ENCODE data around the gene TRAPPC12. TPM values are rescaled to one million over a fixed set of nuclear protein-coding genes. Genes with fewer than 3 reads are reported as not detected.

Gene TRAPPC12
- total RNA-seq, 1 donor from 2014 or later, result 98.7 TPM

GRCh38 chr2:3340144-3340543 is 39.4 kb upstream of the TRAPPC12 start:
- Mint-ChIP-seq H3K9me3 (no peaks in the 10 kb centered on the region), H3K36me3 (peaks cover 3% of the 10 kb centered on the region), H3K27ac (no peak overlapping the region), H3K27me3 (no peaks in the 10 kb centered on the region), H3K4me3 (no peak overlapping the region), H3K4me1 (ENCODE audit: unreplicated experiment) (no peaks in the 10 kb centered on the region)
- no peak for DNase-seq (ENCODE audit: extremely low spot score, unreplicated experiment)
- TF ChIP-seq CTCF (conservative IDR thresholded peaks at IDR 0.05), result no peak

- H3K27me3 Mint-ChIP-seq, result no peaks in the 10 kb centered on the region
- no peak overlapping the region for H3K4me3 Mint-ChIP-seq
- no peak for DNase-seq (ENCODE audit: extremely low spot score, unreplicated experiment)
- H3K9me3 Mint-ChIP-seq, result no peaks in the 10 kb centered on the region
- peaks cover 5% of the 10 kb centered on the region for H3K36me3 Mint-ChIP-seq
- no peak overlapping the region for H3K27ac Mint-ChIP-seq
- no peak for TF ChIP-seq CTCF (conservative IDR thresholded peaks at IDR 0.05)
- no peaks in the 10 kb centered on the region for H3K4me1 Mint-ChIP-seq (ENCODE audit: unreplicated experiment)
Measured at GRCh38 chr2:3341336-3341735, 38.2 kb upstream of the TRAPPC12 start.

- no peaks in the 10 kb centered on the region for H3K4me1 Mint-ChIP-seq (ENCODE audit: unreplicated experiment)
- no peaks in the 10 kb centered on the region for H3K27me3 Mint-ChIP-seq
- H3K9me3 Mint-ChIP-seq, result no peaks in the 10 kb centered on the region
- DNase-seq (ENCODE audit: extremely low spot score, unreplicated experiment), result no peak
- H3K4me3 Mint-ChIP-seq, result no peak overlapping the region
- peaks cover 15% of the 10 kb centered on the region for H3K36me3 Mint-ChIP-seq
- no peak overlapping the region for H3K27ac Mint-ChIP-seq
- no peak for TF ChIP-seq CTCF (conservative IDR thresholded peaks at IDR 0.05)
Measured at GRCh38 chr2:3342324-3342723, 37.2 kb upstream of the TRAPPC12 start.

GRCh38 chr2:3343012-3343411 is 36.5 kb upstream of the TRAPPC12 start:
- DNase-seq (ENCODE audit: extremely low spot score, unreplicated experiment), result no peak
- Mint-ChIP-seq H3K36me3 (peaks cover 16% of the 10 kb centered on the region), H3K4me3 (no peak overlapping the region), H3K27me3 (no peaks in the 10 kb centered on the region), H3K27ac (no peak overlapping the region), H3K4me1 (ENCODE audit: unreplicated experiment) (no peaks in the 10 kb centered on the region), H3K9me3 (no peaks in the 10 kb centered on the region)
- TF ChIP-seq CTCF (conservative IDR thresholded peaks at IDR 0.05), result no peak

GRCh38 chr2:3344897-3345296 is 34.6 kb upstream of the TRAPPC12 start:
- H3K4me1 Mint-ChIP-seq (ENCODE audit: unreplicated experiment), result no peaks in the 10 kb centered on the region
- no peak overlapping the region for H3K27ac Mint-ChIP-seq
- TF ChIP-seq CTCF (conservative IDR thresholded peaks at IDR 0.05), result no peak

GRCh38 chr2:3345621-3346020 is 33.9 kb upstream of the TRAPPC12 start:
- no peak for TF ChIP-seq CTCF (conservative IDR thresholded peaks at IDR 0.05)
- DNase-seq (ENCODE audit: extremely low spot score, unreplicated experiment), result no peak
- Mint-ChIP-seq H3K4me1 (ENCODE audit: unreplicated experiment) (no peaks in the 10 kb centered on the region), H3K27me3 (no peaks in the 10 kb centered on the region), H3K4me3 (no peak overlapping the region), H3K36me3 (peaks cover 21% of the 10 kb centered on the region), H3K9me3 (no peaks in the 10 kb centered on the region), H3K27ac (no peak overlapping the region)

More at GRCh38 chr2:3344897-3345296, 34.6 kb upstream of the TRAPPC12 start:
- Mint-ChIP-seq H3K36me3 (peaks cover 16% of the 10 kb centered on the region), H3K27me3 (no peaks in the 10 kb centered on the region), H3K9me3 (no peaks in the 10 kb centered on the region), H3K4me3 (no peak overlapping the region)
- no peak for DNase-seq (ENCODE audit: extremely low spot score, unreplicated experiment)

Data from type B pancreatic cell (in vitro differentiated cells).